Liver (tissue), 9 donors: Measurements from ENCODE around the gene DNM1L. TPM values are rescaled to one million over a fixed set of nuclear protein-coding genes. Genes with fewer than 3 reads are reported as not detected.

Experiments
- DNase-seq: peaks from one replicate; pipeline ENCODE4 v3.0.0-alpha.2; 2017; ENCODE audit warnings: low spot score
- H3K27ac ChIP-seq, 2 donors: one replicate each; pipeline ENCODE4 v1.7.0; 2013; ENCODE audit warnings: inconsistent platforms in 2 of 2, low read length in 2 of 2, control low read depth in 1 of 2, low read depth in 1 of 2, mild to moderate bottlenecking in 1 of 2
- H3K27me3 ChIP-seq, 4 donors: one replicate each; pipeline versions ENCODE4 v1.6.1 to v1.7.0; 2013; ENCODE audit warnings: low read length in 3 of 4, inconsistent platforms in 1 of 4, mild to moderate bottlenecking in 1 of 4, moderate library complexity in 1 of 4; ENCODE audit not compliant: control insufficient read depth in 4 of 4, insufficient read depth in 4 of 4
- H3K36me3 ChIP-seq, 4 donors: one replicate each; pipeline versions ENCODE4 v1.6.1 to v1.7.0; 2013; ENCODE audit warnings: low read length in 3 of 4, mild to moderate bottlenecking in 3 of 4, low read depth in 1 of 4, moderate library complexity in 1 of 4; ENCODE audit not compliant: control insufficient read depth in 4 of 4, insufficient read depth in 3 of 4
- H3K4me1 ChIP-seq, 4 donors: one replicate each; pipeline versions ENCODE4 v1.6.1 to v1.7.0; 2013; ENCODE audit warnings: low read length in 3 of 4, mild to moderate bottlenecking in 3 of 4, moderate library complexity in 1 of 4; ENCODE audit not compliant: control insufficient read depth in 4 of 4, insufficient read depth in 4 of 4
- H3K4me3 ChIP-seq, 3 donors: one replicate each; pipeline versions ENCODE4 v1.6.1 to v1.7.0; 2013; ENCODE audit warnings: low read length in 3 of 3, control low read depth in 1 of 3, low read depth in 1 of 3, mild to moderate bottlenecking in 1 of 3
- H3K9ac ChIP-seq, 2 donors: one replicate each; pipeline ENCODE4 v1.7.0; 2013; ENCODE audit warnings: low read length in 2 of 2, mild to moderate bottlenecking in 2 of 2, moderate library complexity in 2 of 2, control low read depth in 1 of 2, low read depth in 1 of 2
- H3K9me3 ChIP-seq, 4 donors: one replicate each; pipeline versions ENCODE4 v1.6.1 to v1.7.0; 2013; ENCODE audit warnings: low read length in 3 of 4; ENCODE audit not compliant: control insufficient read depth in 4 of 4
- FOXA2 ChIP-seq: IDR thresholded peaks from 2 replicates; pipeline ENCODE4 v1.6.1; 2016; ENCODE audit warnings: antibody characterized with exemption
- GABPA ChIP-seq, 2 donors: IDR thresholded peaks in 1 of 2; conservative IDR thresholded peaks in 1 of 2; 2 replicates each; pipeline ENCODE4 v1.6.1; 2016; ENCODE audit warnings: antibody characterized with exemption in 2 of 2, mild to moderate bottlenecking in 1 of 2, moderate library complexity in 1 of 2
- HNF4A ChIP-seq, 2 donors: conservative IDR thresholded peaks; 2 replicates each; pipeline ENCODE4 v1.6.1; 2016; ENCODE audit warnings: antibody characterized with exemption in 2 of 2, mild to moderate bottlenecking in 2 of 2
- HNF4G ChIP-seq: IDR thresholded peaks from 2 replicates; pipeline ENCODE4 v1.6.1; 2016; ENCODE audit warnings: antibody characterized with exemption
- NR2F2 ChIP-seq: IDR thresholded peaks from 2 replicates; pipeline ENCODE4 v1.6.1; 2016; ENCODE audit warnings: antibody characterized with exemption
- YY1 ChIP-seq: IDR thresholded peaks from 2 replicates; pipeline ENCODE4 v1.6.1; 2016; ENCODE audit warnings: antibody characterized with exemption, mild to moderate bottlenecking
- WGBS: extraction: QIAGEN DNeasy Blood & Tissue Kit; methylation state at CpG from one replicate; pipeline ENCODE4 v1.1.7; 2013; 5-methylcytosine and 5-hydroxymethylcytosine counted together
- polyA plus RNA-seq, 2 donors: library from polyadenylated mRNA; stranded (reverse) in 1 of 2; unstranded in 1 of 2; fragments of 200-250 nt in 1 of 2; fragments of >200 nt in 1 of 2; fragmentation: Nextera tagmentation in 1 of 2; extraction: Ambion mirVana in 1 of 2; gene quantifications; one replicate each; pipeline versions ENCODE4 v1.2.1 to v1.2.3, GENCODE V29; 2013 to 2015
- total RNA-seq, 2 donors: library from RNA; depleted of rRNA; stranded (reverse); fragments of >200 nt; gene quantifications; one replicate each; pipeline ENCODE4 v1.2.3, GENCODE V29; 2014
- TF ChIP-seq, protein P1 (sequence below): IDR thresholded peaks from 2 replicates; pipeline ENCODE4 v1.6.1; 2016; ENCODE audit warnings: antibody characterized with exemption
- TF ChIP-seq, protein P2 (sequence below): IDR thresholded peaks from 2 replicates; pipeline ENCODE4 v1.6.1; 2016; ENCODE audit warnings: antibody characterized with exemption, mild to moderate bottlenecking
- donor health status: healthy.
- donor health status: healthy.
- donor health status: healthy.
- donor health status: healthy.
- donor health status: healthy.

The DNM1L gene
- total and polyA plus RNA-seq, 4 donors = 9.5 to 33.9 (median 17.1) TPM

- no peak for DNase-seq
- Histone ChIP-seq H3K36me3 (no peaks in the 10 kb centered on the region), H3K9ac (no peak overlapping the region), H3K27ac (no peak overlapping the region), H3K27me3 (no peaks in the 10 kb centered on the region), H3K9me3 (no peaks in the 10 kb centered on the region), H3K4me3 (no peak overlapping the region), H3K4me1 (no peaks in the 10 kb centered on the region)
- 84% methylated on average over 4 of the region's 4 CpGs for WGBS
- TF ChIP-seq HNF4G (no peak), GABPA (IDR thresholded peaks at IDR 0.05 in 1 of 2, conservative IDR thresholded peaks at IDR 0.05 in 1 of 2) (no peak), FOXA2 (no peak), NR2F2 (no peak), HNF4A (conservative IDR thresholded peaks at IDR 0.05) (no peak)
Measured at GRCh38 chr12:32776258-32776657, 97.2 kb downstream of the DNM1L start.

DNA sequence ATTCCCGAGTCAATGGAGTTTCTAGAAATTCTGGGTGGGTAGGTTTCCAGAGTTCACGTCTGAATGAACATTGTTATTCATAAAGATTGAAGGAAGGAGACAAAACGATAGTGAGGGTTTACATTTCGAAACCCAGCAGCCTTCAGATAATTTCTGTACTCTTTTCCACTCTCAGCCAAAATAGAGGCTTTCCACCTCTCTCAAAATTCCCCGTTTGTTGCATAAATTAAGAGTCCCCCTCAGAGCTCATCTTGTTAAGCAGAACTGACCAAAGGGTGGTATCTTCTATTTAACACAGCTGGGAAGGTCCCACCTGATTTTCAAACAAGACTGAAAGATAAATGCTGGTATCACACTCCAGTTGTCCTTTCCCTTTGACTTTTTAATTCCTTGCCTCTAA is 98.1 kb downstream of the DNM1L start:
- 63% methylated on average over 5 of the region's 5 CpGs for WGBS
- Histone ChIP-seq H3K27ac (no peak overlapping the region), H3K36me3 (no peaks in the 10 kb centered on the region), H3K27me3 (no peaks in the 10 kb centered on the region), H3K9me3 (no peaks in the 10 kb centered on the region), H3K4me1 (no peaks in the 10 kb centered on the region), H3K4me3 (no peak overlapping the region), H3K9ac (no peak overlapping the region)
- TF ChIP-seq, protein P1, sequence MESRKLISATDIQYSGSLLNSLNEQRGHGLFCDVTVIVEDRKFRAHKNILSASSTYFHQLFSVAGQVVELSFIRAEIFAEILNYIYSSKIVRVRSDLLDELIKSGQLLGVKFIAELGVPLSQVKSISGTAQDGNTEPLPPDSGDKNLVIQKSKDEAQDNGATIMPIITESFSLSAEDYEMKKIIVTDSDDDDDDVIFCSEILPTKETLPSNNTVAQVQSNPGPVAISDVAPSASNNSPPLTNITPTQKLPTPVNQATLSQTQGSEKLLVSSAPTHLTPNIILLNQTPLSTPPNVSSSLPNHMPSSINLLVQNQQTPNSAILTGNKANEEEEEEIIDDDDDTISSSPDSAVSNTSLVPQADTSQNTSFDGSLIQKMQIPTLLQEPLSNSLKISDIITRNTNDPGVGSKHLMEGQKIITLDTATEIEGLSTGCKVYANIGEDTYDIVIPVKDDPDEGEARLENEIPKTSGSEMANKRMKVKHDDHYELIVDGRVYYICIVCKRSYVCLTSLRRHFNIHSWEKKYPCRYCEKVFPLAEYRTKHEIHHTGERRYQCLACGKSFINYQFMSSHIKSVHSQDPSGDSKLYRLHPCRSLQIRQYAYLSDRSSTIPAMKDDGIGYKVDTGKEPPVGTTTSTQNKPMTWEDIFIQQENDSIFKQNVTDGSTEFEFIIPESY = no peak
- no peak for TF ChIP-seq HNF4G
- DNase-seq = no peak

- TF ChIP-seq YY1 = no peak
- TF ChIP-seq, protein P1 = no peak
- TF ChIP-seq, protein P2, sequence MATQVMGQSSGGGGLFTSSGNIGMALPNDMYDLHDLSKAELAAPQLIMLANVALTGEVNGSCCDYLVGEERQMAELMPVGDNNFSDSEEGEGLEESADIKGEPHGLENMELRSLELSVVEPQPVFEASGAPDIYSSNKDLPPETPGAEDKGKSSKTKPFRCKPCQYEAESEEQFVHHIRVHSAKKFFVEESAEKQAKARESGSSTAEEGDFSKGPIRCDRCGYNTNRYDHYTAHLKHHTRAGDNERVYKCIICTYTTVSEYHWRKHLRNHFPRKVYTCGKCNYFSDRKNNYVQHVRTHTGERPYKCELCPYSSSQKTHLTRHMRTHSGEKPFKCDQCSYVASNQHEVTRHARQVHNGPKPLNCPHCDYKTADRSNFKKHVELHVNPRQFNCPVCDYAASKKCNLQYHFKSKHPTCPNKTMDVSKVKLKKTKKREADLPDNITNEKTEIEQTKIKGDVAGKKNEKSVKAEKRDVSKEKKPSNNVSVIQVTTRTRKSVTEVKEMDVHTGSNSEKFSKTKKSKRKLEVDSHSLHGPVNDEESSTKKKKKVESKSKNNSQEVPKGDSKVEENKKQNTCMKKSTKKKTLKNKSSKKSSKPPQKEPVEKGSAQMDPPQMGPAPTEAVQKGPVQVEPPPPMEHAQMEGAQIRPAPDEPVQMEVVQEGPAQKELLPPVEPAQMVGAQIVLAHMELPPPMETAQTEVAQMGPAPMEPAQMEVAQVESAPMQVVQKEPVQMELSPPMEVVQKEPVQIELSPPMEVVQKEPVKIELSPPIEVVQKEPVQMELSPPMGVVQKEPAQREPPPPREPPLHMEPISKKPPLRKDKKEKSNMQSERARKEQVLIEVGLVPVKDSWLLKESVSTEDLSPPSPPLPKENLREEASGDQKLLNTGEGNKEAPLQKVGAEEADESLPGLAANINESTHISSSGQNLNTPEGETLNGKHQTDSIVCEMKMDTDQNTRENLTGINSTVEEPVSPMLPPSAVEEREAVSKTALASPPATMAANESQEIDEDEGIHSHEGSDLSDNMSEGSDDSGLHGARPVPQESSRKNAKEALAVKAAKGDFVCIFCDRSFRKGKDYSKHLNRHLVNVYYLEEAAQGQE = no peak
- H3K27ac ChIP-seq = no peak overlapping the region
- no peak for DNase-seq
- no peak overlapping the region for H3K9ac ChIP-seq
- no peak overlapping the region for H3K4me3 ChIP-seq
- H3K27me3 ChIP-seq = no peaks in the 10 kb centered on the region
- no peaks in the 10 kb centered on the region for H3K36me3 ChIP-seq
- 83% methylated on average over 6 of the region's 6 CpGs for WGBS
- H3K9me3 ChIP-seq = no peaks in the 10 kb centered on the region
- H3K4me1 ChIP-seq = no peaks in the 10 kb centered on the region
Measured at GRCh38 chr12:32777691-32778175, 98.6 kb downstream of the DNM1L start.
